Gastroesophageal sphincter (tissue), 3 donors: Measurements from ENCODE around the gene GPR87.

Experiments
- CTCF ChIP-seq, 4 experiments: fragments of 200-600 bp in 2 of 4; fragments of 450-650 bp in 2 of 4; sonication (generic) in 1 of 4; IDR thresholded peaks; one replicate each; pipeline ENCODE4 v1.5.1; 2017 to 2019; ENCODE audit warnings: antibody characterized with exemption in 4 of 4, mild to moderate bottlenecking in 2 of 4, moderate library complexity in 2 of 4
- EP300 ChIP-seq: sonication (generic); formaldehyde crosslinking; IDR thresholded peaks from one replicate; pipeline ENCODE4 v1.6.1; 2017; ENCODE audit warnings: antibody characterized with exemption, mild to moderate bottlenecking
- POLR2A ChIP-seq, 2 donors: fragments of 450-650 bp; IDR thresholded peaks; one replicate each; pipeline ENCODE4 v1.6.1; 2017; ENCODE audit warnings: antibody characterized with exemption in 2 of 2, mild to moderate bottlenecking in 2 of 2, moderate library complexity in 1 of 2
- POLR2AphosphoS5 ChIP-seq: sonication (generic); formaldehyde crosslinking; IDR thresholded peaks from one replicate; pipeline ENCODE4 v1.6.1; 2017; ENCODE audit warnings: antibody characterized with exemption

- TF ChIP-seq CTCF (IDR thresholded peaks at IDR 0.05) (no peak), EP300 (no peak), POLR2AphosphoS5 (no peak), POLR2A (IDR thresholded peaks at IDR 0.05) (no peak)
Measured at GRCh38 chr3:151256749-151257148, 59.9 kb downstream of the GPR87 start.
